A673 (cell line): ENCODE results near the gene MINDY4.

Experiments
- EZH2 ChIP-seq: fragments of 200-600 bp; sonication (generic); IDR thresholded peaks from 2 replicates; pipeline ENCODE4 v1.6.1; 2017; ENCODE audit warnings: borderline replicate concordance, low read depth, mild to moderate bottlenecking, mixed read lengths, antibody characterized with exemption, low read length; ENCODE audit not compliant: poor library complexity, severe bottlenecking
- TF ChIP-seq, protein P1 (sequence below): fragments of 300-800, 200-600 bp; sonication (generic); conservative IDR thresholded peaks from 2 replicates; pipeline ENCODE4 v1.5.1; 2017; ENCODE audit warnings: low read depth, mild to moderate bottlenecking, antibody characterized with exemption, low read length, moderate library complexity, mixed read lengths

DNA sequence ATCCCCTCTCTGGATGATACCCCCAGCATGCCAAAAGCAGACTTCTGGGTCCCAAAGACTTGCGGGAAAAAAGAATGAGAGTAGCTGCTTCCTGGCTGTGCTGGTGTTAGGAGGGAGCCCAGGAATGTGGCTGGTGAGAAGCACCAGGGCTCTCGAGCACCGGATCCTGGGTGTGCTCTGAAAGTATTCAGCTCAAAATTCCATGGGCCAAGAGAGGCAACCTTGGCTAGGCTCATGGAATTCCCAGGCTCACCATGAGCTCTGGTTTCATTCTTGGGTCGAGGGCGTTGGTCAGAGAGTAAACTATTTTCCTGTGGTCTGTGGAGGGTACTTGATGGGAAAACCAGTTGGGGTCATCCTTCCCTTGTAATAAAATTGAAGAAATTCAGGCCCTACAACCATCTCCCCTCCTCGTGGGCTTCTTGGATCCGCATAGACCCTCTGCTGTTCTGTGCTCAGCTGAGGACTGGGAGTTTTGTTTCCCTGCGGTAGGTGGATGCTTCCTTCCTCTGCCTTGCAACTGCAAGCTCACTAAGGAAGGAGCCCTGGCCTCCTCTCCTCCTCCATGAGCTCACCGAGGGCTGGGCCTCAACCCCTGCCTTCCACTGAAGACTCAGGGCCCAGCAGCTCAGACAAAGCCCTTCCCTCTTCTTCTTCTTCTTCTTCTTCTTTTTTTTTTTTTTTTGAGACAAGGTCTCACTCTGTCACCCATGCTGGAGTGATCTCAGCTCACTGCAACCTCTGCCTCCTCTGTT, 106.0 kb downstream of the MINDY4 start:
- TF ChIP-seq, protein P1, sequence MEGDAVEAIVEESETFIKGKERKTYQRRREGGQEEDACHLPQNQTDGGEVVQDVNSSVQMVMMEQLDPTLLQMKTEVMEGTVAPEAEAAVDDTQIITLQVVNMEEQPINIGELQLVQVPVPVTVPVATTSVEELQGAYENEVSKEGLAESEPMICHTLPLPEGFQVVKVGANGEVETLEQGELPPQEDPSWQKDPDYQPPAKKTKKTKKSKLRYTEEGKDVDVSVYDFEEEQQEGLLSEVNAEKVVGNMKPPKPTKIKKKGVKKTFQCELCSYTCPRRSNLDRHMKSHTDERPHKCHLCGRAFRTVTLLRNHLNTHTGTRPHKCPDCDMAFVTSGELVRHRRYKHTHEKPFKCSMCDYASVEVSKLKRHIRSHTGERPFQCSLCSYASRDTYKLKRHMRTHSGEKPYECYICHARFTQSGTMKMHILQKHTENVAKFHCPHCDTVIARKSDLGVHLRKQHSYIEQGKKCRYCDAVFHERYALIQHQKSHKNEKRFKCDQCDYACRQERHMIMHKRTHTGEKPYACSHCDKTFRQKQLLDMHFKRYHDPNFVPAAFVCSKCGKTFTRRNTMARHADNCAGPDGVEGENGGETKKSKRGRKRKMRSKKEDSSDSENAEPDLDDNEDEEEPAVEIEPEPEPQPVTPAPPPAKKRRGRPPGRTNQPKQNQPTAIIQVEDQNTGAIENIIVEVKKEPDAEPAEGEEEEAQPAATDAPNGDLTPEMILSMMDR = no peak
- TF ChIP-seq EZH2 = no peak
